Lower leg skin (tissue), 3 donors: ENCODE data around the gene CYFIP1.

Source experiments
- POLR2A ChIP-seq, 2 donors: fragments of 450-650 bp; IDR thresholded peaks; one replicate each; pipeline ENCODE4 v1.6.1; 2016 to 2017; ENCODE audit warnings: antibody characterized with exemption in 2 of 2, mild to moderate bottlenecking in 1 of 2, moderate library complexity in 1 of 2
- TF ChIP-seq, protein P1 (sequence below), 3 donors: fragments of 450-650 bp; IDR thresholded peaks; one replicate each; pipeline ENCODE4 v1.5.1; 2016; ENCODE audit warnings: antibody characterized with exemption in 3 of 3, mild to moderate bottlenecking in 3 of 3, moderate library complexity in 2 of 3

DNA sequence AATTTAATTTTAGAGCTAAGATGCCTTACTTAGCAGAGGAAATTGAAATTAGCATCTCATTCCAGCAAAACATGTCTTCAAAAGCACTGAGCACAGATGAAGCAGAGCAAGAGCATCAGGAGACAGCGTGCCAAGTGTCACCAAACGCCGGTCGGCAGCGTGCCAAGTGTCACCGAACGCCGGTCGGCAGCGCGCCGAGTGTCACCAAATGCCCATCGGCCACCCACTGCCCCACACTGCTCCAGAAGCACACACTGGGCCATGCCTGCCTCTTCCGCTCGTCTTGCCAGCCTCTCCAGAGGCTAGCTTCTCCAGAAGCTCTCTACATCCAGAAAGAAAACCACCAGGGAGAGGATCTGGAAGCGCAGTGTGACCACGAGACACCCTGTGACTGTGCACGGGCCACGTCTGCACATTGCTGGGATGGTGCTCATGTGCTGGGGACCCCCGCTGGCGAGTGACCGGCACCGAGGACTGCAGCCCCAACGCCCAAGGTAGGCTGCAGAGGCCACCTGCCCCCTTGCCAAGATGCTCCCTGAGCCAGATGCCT is 37.8 kb downstream of the CYFIP1 start:
- TF ChIP-seq, protein P1, sequence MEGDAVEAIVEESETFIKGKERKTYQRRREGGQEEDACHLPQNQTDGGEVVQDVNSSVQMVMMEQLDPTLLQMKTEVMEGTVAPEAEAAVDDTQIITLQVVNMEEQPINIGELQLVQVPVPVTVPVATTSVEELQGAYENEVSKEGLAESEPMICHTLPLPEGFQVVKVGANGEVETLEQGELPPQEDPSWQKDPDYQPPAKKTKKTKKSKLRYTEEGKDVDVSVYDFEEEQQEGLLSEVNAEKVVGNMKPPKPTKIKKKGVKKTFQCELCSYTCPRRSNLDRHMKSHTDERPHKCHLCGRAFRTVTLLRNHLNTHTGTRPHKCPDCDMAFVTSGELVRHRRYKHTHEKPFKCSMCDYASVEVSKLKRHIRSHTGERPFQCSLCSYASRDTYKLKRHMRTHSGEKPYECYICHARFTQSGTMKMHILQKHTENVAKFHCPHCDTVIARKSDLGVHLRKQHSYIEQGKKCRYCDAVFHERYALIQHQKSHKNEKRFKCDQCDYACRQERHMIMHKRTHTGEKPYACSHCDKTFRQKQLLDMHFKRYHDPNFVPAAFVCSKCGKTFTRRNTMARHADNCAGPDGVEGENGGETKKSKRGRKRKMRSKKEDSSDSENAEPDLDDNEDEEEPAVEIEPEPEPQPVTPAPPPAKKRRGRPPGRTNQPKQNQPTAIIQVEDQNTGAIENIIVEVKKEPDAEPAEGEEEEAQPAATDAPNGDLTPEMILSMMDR (IDR thresholded peaks at IDR 0.05) = no peak
- TF ChIP-seq POLR2A (IDR thresholded peaks at IDR 0.05) = no peak
